IMR-90 (cell line): ENCODE results near the gene MB21D2. TPM values are rescaled to one million over a fixed set of nuclear protein-coding genes. Genes with fewer than 3 reads are reported as not detected.

Source experiments
- ATAC-seq: fragments of 200-7000 bp; cut with Tn5 transposase; 2 replicates; pipeline ENCODE4 v1.9.1; 2020; ENCODE audit warnings: low read depth, mild to moderate bottlenecking, moderate library complexity
- BruUV-seq: library from RNA; stranded (reverse); fragments of 400-500 nt; replicated peaks from 2 replicates; lab custom pipeline; 2021; lab: Mats Ljungman, UMichigan
- CTCF ChIA-PET: fragments of 300-600 bp; formaldehyde crosslinking; extraction: SDS; loops from one replicate; lab custom pipeline; 2021; ENCODE audit warnings: antibody characterized with exemption; lab: Yijun Ruan, JAX
- POLR2A ChIA-PET: fragments of 300-600 bp; sonication (Branson Sonifier 250); formaldehyde crosslinking; loops from one replicate; lab custom pipeline; 2022; ENCODE audit warnings: antibody characterized with exemption; ENCODE audit not compliant: unreplicated experiment; lab: Charles Lee
- DNase-seq: peaks from one replicate; pipeline ENCODE4 v3.0.0; 2013
- H2AFZ ChIP-seq: replicated peaks from 2 replicates; pipeline ENCODE3; 2013; ENCODE audit warnings: low read length, mild to moderate bottlenecking; ENCODE audit not compliant: poor library complexity
- H2AK5ac ChIP-seq: 2 replicates; pipeline ENCODE4 v1.6.1; 2013; ENCODE audit warnings: low read depth, low read length, inconsistent platforms
- H2AK9ac ChIP-seq: replicated peaks from 2 replicates; pipeline ENCODE3; 2013; ENCODE audit warnings: mild to moderate bottlenecking, low read depth, low read length, moderate library complexity; ENCODE audit not compliant: poor library complexity
- H2BK120ac ChIP-seq: 2 replicates; pipeline ENCODE4 v1.6.1; 2013; ENCODE audit warnings: low read depth, low read length, inconsistent platforms
- H2BK15ac ChIP-seq: 3 replicates; pipeline ENCODE4 v1.6.1; 2013; ENCODE audit warnings: low read depth, low read length, inconsistent platforms
- H2BK20ac ChIP-seq: 2 replicates; pipeline ENCODE4 v1.6.1; 2013; ENCODE audit warnings: low read depth, mild to moderate bottlenecking, inconsistent platforms, low read length, moderate library complexity
- H2BK5ac ChIP-seq: 2 replicates; pipeline ENCODE4 v1.6.1; 2013; ENCODE audit warnings: mild to moderate bottlenecking, low read depth, low read length, inconsistent platforms; ENCODE audit not compliant: poor library complexity, severe bottlenecking
- H3K14ac ChIP-seq: replicated peaks from 2 replicates; pipeline ENCODE4 v1.6.1; 2013; ENCODE audit warnings: low read depth, low read length, inconsistent platforms
- H3K18ac ChIP-seq: 2 replicates; pipeline ENCODE4 v1.6.1; 2013; ENCODE audit warnings: low read depth, low read length, control low read depth
- H3K23ac ChIP-seq: 2 replicates; pipeline ENCODE4 v1.6.1; 2013; ENCODE audit warnings: low read depth, low read length, inconsistent platforms
- H3K27ac ChIP-seq: 2 replicates; pipeline ENCODE4 v1.5.1; 2013; ENCODE audit warnings: mild to moderate bottlenecking, control low read depth, low read length; ENCODE audit not compliant: insufficient read depth
- H3K27me3 ChIP-seq: 2 replicates; pipeline ENCODE4 v1.6.1; 2013; ENCODE audit warnings: low read length; ENCODE audit not compliant: control insufficient read depth, insufficient read depth
- H3K36me3 ChIP-seq: 2 replicates; pipeline ENCODE4 v1.6.1; 2013; ENCODE audit warnings: low read length, mixed read lengths; ENCODE audit not compliant: control insufficient read depth, insufficient read depth
- H3K4ac ChIP-seq: 2 replicates; pipeline ENCODE4 v1.6.1; 2013; ENCODE audit warnings: low read depth, low read length, inconsistent platforms
- H3K4me1 ChIP-seq: 2 replicates; pipeline ENCODE4 v1.6.1; 2013; ENCODE audit warnings: low read length, mixed read lengths; ENCODE audit not compliant: control insufficient read depth, insufficient read depth
- H3K4me2 ChIP-seq: 2 replicates; pipeline ENCODE4 v1.6.1; 2013; ENCODE audit warnings: low read depth, mild to moderate bottlenecking, control low read depth, low read length, moderate library complexity
- H3K4me3 ChIP-seq: 2 replicates; pipeline ENCODE4 v1.5.1; 2013; ENCODE audit warnings: low read depth, mild to moderate bottlenecking, control low read depth, low read length, moderate library complexity; ENCODE audit not compliant: insufficient read depth
- H3K56ac ChIP-seq: 2 replicates; pipeline ENCODE4 v1.6.1; 2013; ENCODE audit warnings: low read length, inconsistent platforms; ENCODE audit not compliant: insufficient read depth; ENCODE audit errors: extremely low read depth
- H3K79me1 ChIP-seq, 2 experiments: 2 replicates each; pipeline ENCODE4 v1.6.1; 2013; ENCODE audit warnings: low read length in 2 of 2, inconsistent platforms in 1 of 2, low read depth in 1 of 2
- H3K9ac ChIP-seq: 2 replicates; pipeline ENCODE4 v1.6.1; 2013; ENCODE audit warnings: low read depth, low read length, control low read depth
- H3K9me1 ChIP-seq: 2 replicates; pipeline ENCODE4 v1.6.1; 2013; ENCODE audit warnings: low read length, inconsistent platforms; ENCODE audit not compliant: insufficient read depth
- H3K9me3 ChIP-seq: 2 replicates; pipeline ENCODE4 v1.6.1; 2013; ENCODE audit warnings: low read length; ENCODE audit not compliant: control insufficient read depth, insufficient read depth
- H4K20me1 ChIP-seq: 2 replicates; pipeline ENCODE4 v1.6.1; 2013; ENCODE audit warnings: low read length, inconsistent platforms; ENCODE audit not compliant: insufficient read depth
- H4K5ac ChIP-seq: 2 replicates; pipeline ENCODE4 v1.6.1; 2013; ENCODE audit warnings: mild to moderate bottlenecking, low read depth, low read length, control low read depth
- H4K8ac ChIP-seq, 2 experiments: 2 replicates each; pipeline ENCODE4 v1.6.1; 2013; ENCODE audit warnings: low read depth in 2 of 2, low read length in 2 of 2, control low read depth in 1 of 2, inconsistent platforms in 1 of 2
- H4K91ac ChIP-seq: 2 replicates; pipeline ENCODE4 v1.6.1; 2013; ENCODE audit warnings: low read depth, low read length, inconsistent platforms; ENCODE audit not compliant: insufficient read depth
- BHLHE40 ChIP-seq: fragments of 150-350 bp; IDR thresholded peaks from 2 replicates; pipeline ENCODE4 v1.6.1; 2016; ENCODE audit warnings: mild to moderate bottlenecking, low read depth, low read length
- CEBPB ChIP-seq: IDR thresholded peaks from 2 replicates; pipeline ENCODE4 v1.6.1; 2012; ENCODE audit warnings: low read depth, low read length, improper control_type of control experiment
- CHD1 ChIP-seq: IDR thresholded peaks from 2 replicates; pipeline ENCODE4 v1.6.1; 2012; ENCODE audit warnings: low read depth, low read length, improper control_type of control experiment
- FOS ChIP-seq: fragments of 150-350 bp; IDR thresholded peaks from 2 replicates; pipeline ENCODE4 v1.6.1; 2016; ENCODE audit warnings: low read depth, low read length
- MAZ ChIP-seq: IDR thresholded peaks from 2 replicates; pipeline ENCODE4 v1.6.1; 2012; ENCODE audit warnings: low read depth, mild to moderate bottlenecking, low read length, improper control_type of control experiment, moderate library complexity, borderline replicate concordance
- MXI1 ChIP-seq: IDR thresholded peaks from 2 replicates; pipeline ENCODE4 v1.6.1; 2012; ENCODE audit warnings: low read depth, mild to moderate bottlenecking, low read length, moderate library complexity, borderline replicate concordance
- NFE2L2 ChIP-seq: fragments of 150-350 bp; IDR thresholded peaks from 2 replicates; pipeline ENCODE4 v1.6.1; 2016; ENCODE audit warnings: low read depth, mild to moderate bottlenecking, low read length
- POLR2A ChIP-seq: IDR thresholded peaks from 2 replicates; pipeline ENCODE4 v1.6.1; 2012; ENCODE audit warnings: mild to moderate bottlenecking, low read depth, low read length
- RAD21 ChIP-seq: IDR thresholded peaks from 2 replicates; pipeline ENCODE4 v1.6.1; 2012; ENCODE audit warnings: low read length, improper control_type of control experiment
- RCOR1 ChIP-seq: IDR thresholded peaks from 2 replicates; pipeline ENCODE4 v1.6.1; 2012; ENCODE audit warnings: mild to moderate bottlenecking, low read length, improper control_type of control experiment; ENCODE audit not compliant: insufficient replicate concordance
- RFX5 ChIP-seq: IDR thresholded peaks from 2 replicates; pipeline ENCODE4 v1.8.0; 2012; ENCODE audit warnings: low read depth, mild to moderate bottlenecking, low read length, moderate library complexity
- SMC3 ChIP-seq: fragments of 150-350 bp; IDR thresholded peaks from 2 replicates; pipeline ENCODE4 v1.6.1; 2016; ENCODE audit warnings: low read depth, mild to moderate bottlenecking, antibody characterized with exemption, low read length, moderate library complexity
- WGBS, 2 experiments: methylation state at CpG; one replicate each; pipeline versions ENCODE4 v1.1.5 to v1.1.7; 2013; ENCODE audit warnings: missing lambda C conversion rate in 2 of 2; ENCODE audit not compliant: insufficient read length in 1 of 2; ENCODE audit errors: extremely low coverage in 2 of 2; 5-methylcytosine and 5-hydroxymethylcytosine counted together
- dilution Hi-C: fragments of 300-500 bp; cut with HindIII; formaldehyde crosslinking; loops from one replicate; pipeline ENCODE4 v1.14.3; 2018; ENCODE audit warnings: low sequenced_read_pairs; ENCODE audit not compliant: unreplicated experiment
- in situ Hi-C: fragments of 300-500 bp; cut with MboI; formaldehyde crosslinking; loops from 3 replicates; pipeline ENCODE4 v1.14.3; 2019; ENCODE audit warnings: low sequenced_read_pairs, inconsistent platforms, mixed read lengths
- intact Hi-C: fragments of 100-400 bp; cut with micrococcal nuclease; formaldehyde crosslinking; loops from 2 replicates; pipeline ENCODE4 v1.10.0; 2022
- polyA plus RNA-seq, 3 experiments: library from polyadenylated mRNA; depleted of rRNA; stranded (reverse); fragments of >200 nt; gene quantifications; 2 replicates each; pipeline ENCODE4 v1.2.3, GENCODE V29; 2012; ENCODE audit warnings: low replicate concordance in 1 of 3
- total RNA-seq: library from RNA; depleted of rRNA; stranded (reverse); fragments of >200 nt; gene quantifications from 2 replicates; pipeline ENCODE4 v1.2.3, GENCODE V29; 2012
- TF ChIP-seq, protein P1 (sequence below): conservative IDR thresholded peaks from 2 replicates; pipeline ENCODE4 v1.5.1; 2012; ENCODE audit warnings: mild to moderate bottlenecking, low read depth, low read length, improper control_type of control experiment
- TF ChIP-seq, protein P2 (sequence below): fragments of 150-350 bp; IDR thresholded peaks from 2 replicates; pipeline ENCODE4 v1.6.1; 2016; ENCODE audit warnings: low read depth, mild to moderate bottlenecking, low read length, moderate library complexity, borderline replicate concordance
- TF ChIP-seq, protein P3 (sequence below): fragments of 150-350 bp; IDR thresholded peaks from 2 replicates; pipeline ENCODE4 v1.6.1; 2017; ENCODE audit warnings: mild to moderate bottlenecking, antibody characterized with exemption, low read length, low read depth

The MB21D2 gene
- total and polyA plus RNA-seq, 2 of the 4 experiments (the other 2 are of a cell fraction), result 13.6 to 44.8 TPM

- ATAC-seq (no peak), DNase-seq (no peak)
- no peak overlapping the region for H3K9ac ChIP-seq
- H4K5ac ChIP-seq, result no peak overlapping the region
- peak overlapping the region; percentile 59; the same call in 1 of the 2 replicates for H2AK5ac ChIP-seq
- no peak overlapping the region for H4K8ac ChIP-seq
- H3K79me1 ChIP-seq, result peaks cover 3 to 54% of the 10 kb centered on the region in 2 experiments
- peak overlapping the region; percentile 64; the same call in 1 of the 2 replicates for H3K23ac ChIP-seq
- no peak overlapping the region for H2AFZ ChIP-seq
- intact Hi-C loops (no loop called here), dilution Hi-C loops (no loop called here), in situ Hi-C loops (loop anchor here (5.0 kb wide), 1 partner anchor 94 kb away; no protein-coding TSS in a partner anchor)
- no peak overlapping the region for H3K4ac ChIP-seq
- no peak overlapping the region for H2BK120ac ChIP-seq
- no peak overlapping the region for H3K18ac ChIP-seq
- H3K9me3 ChIP-seq, result no peaks in the 10 kb centered on the region
- H4K20me1 ChIP-seq, result peaks cover 24% of the 10 kb centered on the region; the same call in 1 of the 2 replicates
- H2BK15ac ChIP-seq, result no peak overlapping the region
- H3K27me3 ChIP-seq, result no peaks in the 10 kb centered on the region
- no CpG with 5 or more reads among the region's 1 CpG for WGBS, 2 experiments
- no peak overlapping the region for H3K4me2 ChIP-seq
- H2BK20ac ChIP-seq, result no peak overlapping the region
- H3K36me3 ChIP-seq, result no peaks in the 10 kb centered on the region
- no peak overlapping the region for H2AK9ac ChIP-seq
- ChIA-PET POLR2A (no interaction called here), CTCF (interaction anchor here (0.9 kb wide), 1 partner anchor 18 kb away, joined by 3 read pairs; no protein-coding TSS in a partner anchor)
- H2BK5ac ChIP-seq, result no peak overlapping the region
- no TSS peak for BruUV-seq
- H3K9me1 ChIP-seq, result no peaks in the 10 kb centered on the region; the same call in 1 of the 2 replicates
- TF ChIP-seq NFE2L2 (no peak), RFX5 (no peak), SMC3 (no peak), MXI1 (no peak), BHLHE40 (no peak), POLR2A (no peak), FOS (no peak), RAD21 (no peak), CHD1 (no peak), MAZ (no peak), CEBPB (no peak), RCOR1 (no peak)
- TF ChIP-seq, protein P1, sequence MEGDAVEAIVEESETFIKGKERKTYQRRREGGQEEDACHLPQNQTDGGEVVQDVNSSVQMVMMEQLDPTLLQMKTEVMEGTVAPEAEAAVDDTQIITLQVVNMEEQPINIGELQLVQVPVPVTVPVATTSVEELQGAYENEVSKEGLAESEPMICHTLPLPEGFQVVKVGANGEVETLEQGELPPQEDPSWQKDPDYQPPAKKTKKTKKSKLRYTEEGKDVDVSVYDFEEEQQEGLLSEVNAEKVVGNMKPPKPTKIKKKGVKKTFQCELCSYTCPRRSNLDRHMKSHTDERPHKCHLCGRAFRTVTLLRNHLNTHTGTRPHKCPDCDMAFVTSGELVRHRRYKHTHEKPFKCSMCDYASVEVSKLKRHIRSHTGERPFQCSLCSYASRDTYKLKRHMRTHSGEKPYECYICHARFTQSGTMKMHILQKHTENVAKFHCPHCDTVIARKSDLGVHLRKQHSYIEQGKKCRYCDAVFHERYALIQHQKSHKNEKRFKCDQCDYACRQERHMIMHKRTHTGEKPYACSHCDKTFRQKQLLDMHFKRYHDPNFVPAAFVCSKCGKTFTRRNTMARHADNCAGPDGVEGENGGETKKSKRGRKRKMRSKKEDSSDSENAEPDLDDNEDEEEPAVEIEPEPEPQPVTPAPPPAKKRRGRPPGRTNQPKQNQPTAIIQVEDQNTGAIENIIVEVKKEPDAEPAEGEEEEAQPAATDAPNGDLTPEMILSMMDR, result no peak
- TF ChIP-seq, protein P2, sequence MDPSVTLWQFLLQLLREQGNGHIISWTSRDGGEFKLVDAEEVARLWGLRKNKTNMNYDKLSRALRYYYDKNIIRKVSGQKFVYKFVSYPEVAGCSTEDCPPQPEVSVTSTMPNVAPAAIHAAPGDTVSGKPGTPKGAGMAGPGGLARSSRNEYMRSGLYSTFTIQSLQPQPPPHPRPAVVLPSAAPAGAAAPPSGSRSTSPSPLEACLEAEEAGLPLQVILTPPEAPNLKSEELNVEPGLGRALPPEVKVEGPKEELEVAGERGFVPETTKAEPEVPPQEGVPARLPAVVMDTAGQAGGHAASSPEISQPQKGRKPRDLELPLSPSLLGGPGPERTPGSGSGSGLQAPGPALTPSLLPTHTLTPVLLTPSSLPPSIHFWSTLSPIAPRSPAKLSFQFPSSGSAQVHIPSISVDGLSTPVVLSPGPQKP, result no peak
- TF ChIP-seq, protein P3, sequence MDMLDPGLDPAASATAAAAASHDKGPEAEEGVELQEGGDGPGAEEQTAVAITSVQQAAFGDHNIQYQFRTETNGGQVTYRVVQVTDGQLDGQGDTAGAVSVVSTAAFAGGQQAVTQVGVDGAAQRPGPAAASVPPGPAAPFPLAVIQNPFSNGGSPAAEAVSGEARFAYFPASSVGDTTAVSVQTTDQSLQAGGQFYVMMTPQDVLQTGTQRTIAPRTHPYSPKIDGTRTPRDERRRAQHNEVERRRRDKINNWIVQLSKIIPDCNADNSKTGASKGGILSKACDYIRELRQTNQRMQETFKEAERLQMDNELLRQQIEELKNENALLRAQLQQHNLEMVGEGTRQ, result no peak
- H3K4me3 ChIP-seq, result no peak overlapping the region
- no peak overlapping the region for H3K56ac ChIP-seq
- H3K14ac ChIP-seq, result no peak overlapping the region
- H3K4me1 ChIP-seq, result peaks cover 8% of the 10 kb centered on the region
- no peak overlapping the region for H3K27ac ChIP-seq
- no peak overlapping the region for H4K91ac ChIP-seq
Observed at GRCh38 chr3:192911293-192911692, 6.4 kb downstream of the MB21D2 start.
